Measurements from ENCODE around the gene ZNF467. TPM values are rescaled to one million over a fixed set of nuclear protein-coding genes. Genes with fewer than 3 reads are reported as not detected.

Gene ZNF467, protein sequence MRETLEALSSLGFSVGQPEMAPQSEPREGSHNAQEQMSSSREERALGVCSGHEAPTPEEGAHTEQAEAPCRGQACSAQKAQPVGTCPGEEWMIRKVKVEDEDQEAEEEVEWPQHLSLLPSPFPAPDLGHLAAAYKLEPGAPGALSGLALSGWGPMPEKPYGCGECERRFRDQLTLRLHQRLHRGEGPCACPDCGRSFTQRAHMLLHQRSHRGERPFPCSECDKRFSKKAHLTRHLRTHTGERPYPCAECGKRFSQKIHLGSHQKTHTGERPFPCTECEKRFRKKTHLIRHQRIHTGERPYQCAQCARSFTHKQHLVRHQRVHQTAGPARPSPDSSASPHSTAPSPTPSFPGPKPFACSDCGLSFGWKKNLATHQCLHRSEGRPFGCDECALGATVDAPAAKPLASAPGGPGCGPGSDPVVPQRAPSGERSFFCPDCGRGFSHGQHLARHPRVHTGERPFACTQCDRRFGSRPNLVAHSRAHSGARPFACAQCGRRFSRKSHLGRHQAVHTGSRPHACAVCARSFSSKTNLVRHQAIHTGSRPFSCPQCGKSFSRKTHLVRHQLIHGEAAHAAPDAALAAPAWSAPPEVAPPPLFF
- 9.3 and 14.0 TPM in 2 replicates for total RNA-seq

DNA sequence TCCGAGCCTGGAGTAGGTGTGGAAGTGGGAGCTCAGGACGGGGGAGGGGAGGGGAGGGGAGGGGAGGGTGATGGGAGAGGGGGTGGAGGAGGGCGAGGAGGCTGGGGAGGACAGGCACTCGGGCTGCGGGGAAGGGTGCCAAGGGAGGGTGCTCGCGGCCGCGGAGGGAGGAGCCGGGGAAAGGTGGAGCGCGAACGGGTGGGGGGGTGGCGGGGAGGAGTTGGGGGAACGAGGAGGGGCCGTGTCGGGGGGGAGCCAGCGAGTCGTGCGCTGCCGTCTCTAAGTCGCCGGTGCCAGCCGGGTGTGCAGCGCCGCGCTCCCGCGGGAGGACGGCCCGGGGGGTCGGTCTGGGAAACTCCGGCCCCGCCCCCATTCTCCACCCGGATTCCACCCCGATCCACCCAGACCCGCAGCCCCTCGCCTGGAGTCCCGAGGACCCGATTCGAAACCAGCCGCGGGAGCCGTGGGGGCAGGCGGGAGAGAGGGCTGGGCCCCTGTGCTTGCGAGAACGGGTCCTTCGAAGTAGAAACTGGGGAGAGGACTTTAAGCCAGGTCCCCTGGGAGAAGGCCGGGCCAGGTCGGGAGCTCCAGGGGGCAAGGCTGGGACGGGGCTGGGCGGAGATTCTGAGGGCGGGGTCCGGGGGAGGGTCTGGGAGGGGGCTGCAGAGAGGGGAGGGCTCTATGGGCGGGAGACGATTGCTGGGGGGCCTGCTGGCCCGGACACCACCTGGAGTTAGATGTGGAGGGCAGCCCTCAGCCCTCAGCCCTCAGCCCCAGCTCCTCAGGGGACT lies at the start of gene ZNF467:
Gene ZNF467 (minus strand): TSS at position 143 of the 791 bp plus-strand sequence. CDS start 2,556 bp downstream, outside the sequence.

Other genes with a start within 250 kb of the ZNF467 start
- 4.4 and 4.6 TPM in 2 replicates for gene ZNF862, start 64.8 kb upstream of the ZNF467 start, total RNA-seq
- gene ATP6V0E2, start 100.4 kb upstream of the ZNF467 start, total RNA-seq: 3.4 and 7.3 TPM in 2 replicates